GM21737 (cell line): ENCODE data around the gene DCST1.

ENCODE experiments used
- ATAC-seq: cut with Tn5 transposase; IDR thresholded peaks from one replicate; pipeline ENCODE4 v1.9.1; 2021; ENCODE audit warnings: mild to moderate bottlenecking, moderate library complexity; ENCODE audit not compliant: unreplicated experiment

The DCST1 gene

DNA sequence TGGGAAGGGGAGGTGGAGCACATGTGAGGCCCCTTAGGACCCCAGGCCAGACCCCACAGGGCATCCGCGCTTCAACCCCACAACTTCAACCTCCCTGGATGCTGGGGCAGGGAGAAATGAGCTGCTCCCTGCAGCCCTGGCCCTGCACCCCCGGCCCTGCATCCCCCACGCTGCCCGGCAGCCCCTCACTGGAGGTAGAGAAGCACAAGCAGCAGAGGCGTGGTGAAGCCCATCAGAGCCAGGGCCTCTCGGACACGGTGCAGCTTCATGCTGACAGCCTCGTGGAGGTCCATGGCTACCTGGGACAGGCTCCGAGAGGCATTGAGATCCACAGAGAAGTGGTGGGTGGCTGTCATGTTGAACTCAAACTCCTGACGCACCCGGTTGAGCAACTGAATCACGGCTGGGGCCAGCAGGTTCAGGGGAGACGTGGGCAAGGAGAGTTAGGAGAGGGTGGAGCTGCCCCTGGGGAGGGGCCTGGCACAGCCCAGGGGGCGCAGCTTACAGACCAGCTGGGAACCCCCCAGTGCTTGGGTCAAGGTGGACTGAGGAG lies 3.3 kb upstream of the DCST1 start:
- ATAC-seq, result no peak

DNA sequence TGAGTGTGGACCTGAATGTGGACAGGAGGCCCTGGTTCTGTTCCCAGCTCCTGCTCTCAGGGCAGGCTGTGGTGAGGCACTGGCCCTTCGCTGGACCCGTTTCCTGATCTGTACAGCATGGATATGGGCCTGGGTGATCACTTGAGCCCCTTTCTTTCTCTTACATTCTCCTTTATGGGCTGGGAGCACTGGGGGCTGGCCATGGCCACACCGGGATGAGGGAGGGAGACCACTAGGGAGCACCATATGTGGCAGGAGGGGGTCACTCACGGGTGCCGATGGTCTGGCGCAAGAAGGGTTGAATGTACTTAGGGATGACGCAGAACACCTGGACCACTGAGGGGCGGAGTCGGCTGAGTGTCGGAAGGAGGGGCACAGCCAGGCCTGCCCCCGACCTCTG lies 2.7 kb upstream of the DCST1 start:
- ATAC-seq, result no peak

DNA sequence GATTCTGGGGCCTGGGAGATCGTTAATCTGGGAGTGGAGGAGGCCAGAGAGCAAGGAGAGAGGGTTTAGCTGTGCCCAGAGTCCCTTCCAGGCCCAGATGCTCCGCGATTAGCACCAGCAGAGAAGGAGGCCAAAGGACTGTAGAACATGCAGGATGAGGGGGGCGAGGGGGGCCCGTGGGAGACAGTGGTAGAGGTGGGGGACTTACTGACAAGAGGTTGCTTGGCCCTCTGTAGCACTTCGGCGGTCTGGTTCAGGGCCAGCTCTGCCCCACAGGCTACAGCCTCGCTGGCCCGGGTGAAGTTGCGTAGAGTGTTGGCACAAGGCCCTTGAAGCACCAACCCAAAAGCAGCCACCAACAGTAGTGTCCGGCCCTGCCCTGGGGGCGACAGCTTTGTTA lies 738 bp upstream of the DCST1 start:
- no peak for ATAC-seq

DNA sequence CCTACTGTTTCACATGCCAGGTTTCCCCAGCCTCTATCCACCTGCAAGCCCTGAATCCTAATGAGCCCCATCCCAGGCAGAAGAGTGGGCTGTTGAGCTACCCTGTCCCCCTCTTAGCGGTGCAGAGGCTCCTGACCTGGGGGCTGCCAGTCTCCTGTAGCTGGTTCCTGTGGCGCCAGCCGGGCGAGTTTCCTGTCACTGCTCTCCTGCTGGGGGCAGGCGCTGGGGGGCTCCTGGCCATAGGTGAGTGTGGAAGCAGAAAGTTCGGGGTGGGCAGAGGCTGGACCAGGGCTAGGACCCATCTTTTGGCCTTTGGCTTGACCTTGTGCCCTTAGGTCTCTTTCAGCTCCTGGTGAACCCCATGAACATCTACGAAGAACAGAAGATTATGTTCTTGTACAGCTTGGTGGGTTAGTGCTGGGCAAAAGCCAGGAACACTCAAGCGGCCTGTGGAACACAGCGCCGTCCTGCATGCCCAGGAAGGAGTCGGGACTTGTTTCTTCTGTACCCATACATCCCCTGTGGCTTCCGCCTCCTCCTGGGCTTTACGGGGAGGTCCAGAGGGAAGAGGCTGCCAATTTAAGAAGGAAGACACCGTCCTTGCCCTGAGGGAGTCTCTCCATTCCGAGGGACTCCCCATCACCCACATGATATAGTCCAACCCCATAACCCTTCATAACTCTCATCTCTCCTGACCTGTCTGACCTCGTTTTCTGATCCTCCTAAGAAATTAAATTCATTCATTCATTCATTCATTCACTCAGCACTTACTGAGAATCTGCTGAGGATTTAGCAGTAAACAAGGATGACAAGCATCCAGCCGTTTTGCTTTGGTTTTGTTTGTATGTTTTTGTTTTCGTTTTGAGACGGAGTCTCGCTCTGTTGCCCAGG lies 939 bp downstream of the DCST1 start:
- no peak for ATAC-seq

DNA sequence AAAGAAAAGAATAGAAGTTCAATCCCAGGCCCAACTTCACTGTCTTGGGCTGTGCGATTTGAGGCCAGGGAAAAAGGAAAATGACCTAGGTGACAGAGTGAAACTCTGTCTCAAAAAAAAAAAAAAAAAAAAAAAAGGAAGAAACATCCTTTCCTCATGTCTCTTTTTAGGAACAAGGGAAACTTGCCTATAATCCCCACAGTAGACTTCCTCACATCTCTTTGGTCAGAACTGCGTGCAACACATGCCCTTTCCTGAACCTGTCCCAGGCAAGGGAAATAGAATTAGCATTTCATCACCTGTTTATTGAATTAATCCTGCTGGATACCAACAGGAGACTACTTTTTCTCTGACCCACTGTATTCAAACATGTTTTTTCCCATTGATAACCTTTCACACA lies 2.3 kb downstream of the DCST1 start:
- ATAC-seq, result no peak

DNA sequence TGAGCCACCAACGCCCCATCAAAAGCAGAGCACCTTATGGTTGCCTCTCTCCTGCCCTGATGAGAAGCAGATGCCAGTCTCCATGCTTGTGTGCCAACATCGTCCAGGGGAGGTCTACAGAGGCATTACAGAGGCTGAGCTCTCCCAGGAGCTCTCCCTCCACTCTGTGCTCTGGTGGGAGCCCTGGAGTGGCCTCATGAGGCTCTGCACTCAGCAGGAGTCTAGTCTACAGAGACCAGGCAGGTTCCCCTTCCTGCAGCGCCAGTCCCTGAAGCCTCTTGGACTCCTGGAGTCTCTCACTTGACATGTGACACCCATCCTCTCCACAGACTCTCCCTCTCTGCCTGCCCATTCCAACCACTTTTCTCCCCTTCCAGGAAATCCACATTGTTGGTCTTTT lies 3.4 kb downstream of the DCST1 start:
- no peak for ATAC-seq

DNA sequence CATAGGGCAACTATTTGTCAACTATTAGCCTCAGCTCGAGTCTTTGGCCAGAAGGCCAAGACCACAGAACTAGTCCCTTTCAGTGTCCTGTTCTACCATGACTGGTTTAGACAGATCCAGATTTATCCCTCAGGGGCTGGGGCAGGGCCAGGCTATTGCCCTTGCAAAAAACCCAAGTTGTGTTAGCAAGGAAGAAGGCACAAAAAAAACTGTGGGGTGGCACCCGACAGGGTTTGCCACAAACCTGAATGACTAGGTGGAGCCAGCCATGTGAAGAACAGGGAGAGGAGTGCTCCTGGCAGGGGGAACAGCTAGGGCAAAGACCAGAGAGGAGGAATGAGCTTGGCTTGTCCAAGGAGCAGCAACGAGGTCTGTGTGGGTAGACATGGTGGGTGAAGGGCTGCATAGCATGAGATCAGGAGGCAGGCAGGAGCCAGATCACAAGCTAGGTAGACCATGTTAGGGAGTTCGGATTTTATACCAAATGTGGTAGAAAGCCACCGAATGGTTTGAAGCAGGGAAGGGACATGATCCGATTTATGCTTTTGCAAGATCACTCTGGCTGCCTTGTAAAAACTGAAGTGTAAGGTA lies 4.3 kb downstream of the DCST1 start:
- no peak for ATAC-seq

DNA sequence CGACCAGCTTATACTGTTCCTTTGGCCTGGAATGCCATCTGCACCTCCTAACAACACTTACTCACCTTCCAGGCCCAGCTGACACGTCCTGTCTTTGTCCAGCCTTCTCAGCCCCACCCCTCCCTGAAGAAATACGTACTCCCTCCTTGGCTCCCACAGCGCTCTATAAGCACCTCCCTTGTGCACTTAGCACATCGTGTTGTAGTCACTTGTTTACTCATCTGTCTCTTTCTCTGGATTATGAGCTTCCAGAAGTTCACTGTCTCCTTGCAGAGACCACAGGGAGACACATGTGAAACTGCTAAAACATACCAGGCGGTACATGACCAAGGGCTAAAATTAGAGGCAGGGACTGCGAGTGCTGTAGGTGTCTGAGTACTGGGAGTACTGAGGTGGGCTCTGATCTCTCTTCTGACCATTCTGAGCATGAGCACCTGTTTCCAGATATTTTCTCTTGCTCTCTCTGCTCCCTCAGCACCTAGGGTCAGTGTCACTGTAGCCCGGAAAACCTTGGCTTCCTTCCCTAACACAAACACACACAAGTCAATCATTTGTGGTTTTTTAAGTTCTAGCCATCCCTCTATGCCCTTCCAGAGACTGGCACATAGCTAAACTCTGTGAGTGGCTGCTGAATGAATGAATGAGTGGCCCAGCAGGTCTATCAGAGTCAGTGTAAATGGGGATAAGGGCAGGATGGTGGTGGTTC lies 5.1 kb downstream of the DCST1 start:
- ATAC-seq, result no peak

DNA sequence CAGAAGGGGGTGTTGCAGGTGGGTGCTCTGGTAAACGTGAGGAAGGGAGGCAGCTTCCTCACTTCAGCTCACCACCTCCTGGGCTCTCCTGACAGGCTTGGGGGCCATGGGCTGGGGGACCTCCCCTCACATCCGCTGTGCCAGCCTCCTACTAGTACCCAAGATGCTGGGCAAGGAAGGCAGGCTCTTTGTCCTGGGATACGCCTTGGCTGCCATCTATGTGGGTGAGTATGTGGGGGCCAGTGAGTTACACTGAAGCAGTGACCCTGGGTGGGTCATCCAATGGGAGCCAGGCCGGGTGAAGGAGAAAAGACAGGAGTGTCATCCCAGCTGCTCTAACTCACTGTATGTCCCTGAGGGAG lies 5.7 kb downstream of the DCST1 start:
- ATAC-seq, result no peak

DNA sequence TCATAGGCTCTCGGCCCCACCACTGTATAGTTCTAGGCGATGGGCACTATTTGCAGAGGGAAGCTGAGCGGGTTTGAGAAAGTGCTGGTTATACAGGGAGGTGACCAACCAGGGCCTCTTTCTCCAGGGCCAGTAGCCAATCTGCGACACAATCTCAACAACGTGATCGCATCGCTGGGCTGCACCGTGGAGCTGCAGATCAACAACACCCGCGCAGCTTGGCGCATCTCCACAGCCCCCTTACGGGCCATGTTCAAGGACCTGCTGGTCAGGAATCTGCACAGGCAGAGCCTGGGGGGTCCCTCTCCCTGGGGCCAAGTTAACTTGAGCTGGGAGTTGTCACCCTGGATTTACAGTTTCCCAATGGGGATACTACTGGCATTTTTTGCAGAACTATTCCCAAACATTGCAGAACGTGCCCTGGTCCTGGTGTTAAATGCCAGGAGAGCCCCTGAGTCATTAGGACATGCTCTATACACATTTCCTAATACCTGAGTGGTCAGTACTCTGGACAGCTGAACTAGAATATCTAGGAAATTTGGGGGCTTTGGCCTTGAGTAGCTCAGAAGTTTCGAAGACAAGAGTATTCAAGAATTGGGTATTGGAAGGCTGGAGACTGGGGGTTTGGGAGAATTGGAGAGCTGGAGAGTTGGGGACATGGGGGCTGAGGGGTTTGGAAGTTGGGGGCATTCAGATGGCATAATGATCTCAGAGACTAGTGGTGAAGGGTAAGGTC lies 6.9 kb downstream of the DCST1 start:
- no peak for ATAC-seq

DNA sequence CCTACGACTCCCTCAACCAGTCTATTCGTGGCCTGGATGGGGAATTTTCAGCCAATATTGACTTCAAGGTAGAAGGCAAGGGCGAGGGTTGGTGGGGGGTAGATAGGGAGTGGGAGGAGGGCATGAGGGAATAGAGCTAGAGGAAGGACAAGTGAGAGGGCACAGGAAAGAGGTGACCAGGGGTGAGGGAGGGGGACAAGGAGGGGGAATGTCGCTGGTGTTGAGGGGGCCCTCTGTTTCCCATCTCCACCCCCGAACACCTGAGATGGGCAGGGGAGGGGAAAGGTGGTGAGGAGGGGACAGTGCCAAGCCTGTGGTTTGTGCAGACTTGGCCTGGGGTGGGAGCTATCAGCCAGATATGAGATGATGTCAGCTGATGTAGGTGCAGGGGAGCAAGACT lies 9.2 kb downstream of the DCST1 start:
- no peak for ATAC-seq

DNA sequence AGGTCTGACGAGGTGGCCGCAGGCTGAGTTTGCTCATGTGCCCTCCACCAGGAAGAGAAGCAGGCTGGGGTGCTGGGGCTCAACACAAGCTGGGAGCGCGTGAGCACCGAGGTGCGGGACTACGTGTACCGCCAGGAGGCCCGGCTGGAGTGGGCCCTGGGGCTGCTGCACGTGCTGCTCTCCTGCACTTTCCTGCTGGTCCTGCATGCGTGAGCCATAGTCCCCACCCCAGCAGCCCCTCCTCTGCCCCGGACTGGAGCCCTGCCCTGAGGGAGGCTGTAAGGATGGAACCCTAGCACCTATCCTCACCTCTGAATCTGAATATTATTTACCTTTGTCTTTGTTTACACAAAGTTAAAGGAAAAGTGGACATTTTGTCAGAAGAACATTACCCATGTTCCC lies 9.7 kb downstream of the DCST1 start:
- ATAC-seq, result no peak

DNA sequence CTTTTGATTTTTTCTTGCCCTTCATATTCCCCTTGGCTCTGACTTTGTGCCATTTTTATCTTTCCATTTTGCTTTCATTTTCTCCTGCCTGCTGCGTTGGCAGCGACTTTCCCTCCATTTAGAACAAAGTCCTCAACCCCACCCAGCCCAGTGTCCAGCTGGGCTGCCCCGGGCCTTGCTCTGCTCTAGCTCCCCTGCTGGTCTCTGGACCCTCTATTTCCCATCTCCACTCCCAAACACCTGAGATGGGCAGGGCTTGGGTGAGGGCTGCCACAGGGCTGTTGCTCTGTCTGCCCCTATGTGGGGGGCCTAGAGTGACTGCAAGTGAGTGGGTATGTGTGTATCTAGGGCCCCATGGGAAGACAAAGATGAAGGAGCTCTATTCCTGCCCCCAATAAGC lies 10.2 kb downstream of the DCST1 start:
- no peak for ATAC-seq

DNA sequence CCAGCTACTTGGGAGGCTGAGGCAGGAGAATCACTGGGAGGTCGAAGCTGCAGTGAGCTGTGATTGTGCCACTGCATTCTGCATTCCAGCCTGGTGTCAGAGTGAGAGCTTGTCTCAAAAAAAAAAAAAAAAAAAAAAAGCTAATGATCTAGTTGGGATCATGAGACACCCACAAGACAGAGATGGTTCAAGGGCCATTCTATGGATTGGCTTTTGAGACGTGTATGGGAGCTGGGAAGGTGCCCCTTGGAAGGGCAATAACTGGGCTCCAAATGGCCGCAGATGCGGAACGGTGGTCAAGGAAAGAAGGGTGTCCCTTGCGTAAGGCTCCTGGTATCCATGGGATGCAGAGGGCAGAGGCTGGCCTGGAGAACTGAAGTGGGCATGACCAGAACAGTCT lies 10.7 kb downstream of the DCST1 start:
- no peak for ATAC-seq

DNA sequence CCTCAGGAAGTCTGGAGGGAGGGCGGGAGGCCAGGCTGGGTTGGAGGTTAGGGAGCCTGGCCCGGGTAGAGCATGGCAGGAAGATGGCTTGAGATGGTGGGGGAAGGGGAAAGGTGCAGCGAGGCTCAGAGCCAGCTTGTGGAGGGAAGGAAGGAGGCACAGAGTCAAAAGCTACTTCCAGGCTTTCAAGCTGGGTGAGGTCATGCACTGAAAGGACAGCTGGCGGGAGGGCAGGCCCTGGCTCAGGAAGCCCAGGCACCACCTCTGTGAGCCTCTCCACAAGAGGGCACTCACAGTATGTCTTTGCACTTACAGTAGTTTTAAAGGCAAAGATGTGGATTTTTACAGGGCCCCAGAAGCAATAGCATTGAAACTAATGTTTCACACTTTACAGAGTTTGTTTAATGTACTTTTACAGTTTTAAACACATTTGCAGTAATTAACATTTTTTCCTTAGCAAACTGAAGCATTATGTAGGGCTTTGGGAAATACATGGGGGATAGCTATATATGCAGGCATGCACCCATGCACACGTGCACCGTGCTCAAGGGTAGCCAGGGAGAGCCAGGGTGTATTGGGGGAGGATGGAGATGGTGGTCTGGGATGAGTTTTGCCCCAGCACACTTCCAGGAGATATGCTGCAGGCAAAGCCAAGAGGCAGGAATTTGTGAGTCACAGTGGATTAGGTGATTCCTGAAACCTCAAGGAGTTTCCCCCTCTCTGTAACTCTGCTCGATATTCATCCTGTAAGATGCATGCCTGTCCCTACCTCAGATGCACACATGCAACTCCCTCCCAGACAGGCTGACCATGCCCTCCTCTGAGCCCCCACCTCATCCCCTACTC lies 11.4 kb downstream of the DCST1 start:
- ATAC-seq, result no peak

DNA sequence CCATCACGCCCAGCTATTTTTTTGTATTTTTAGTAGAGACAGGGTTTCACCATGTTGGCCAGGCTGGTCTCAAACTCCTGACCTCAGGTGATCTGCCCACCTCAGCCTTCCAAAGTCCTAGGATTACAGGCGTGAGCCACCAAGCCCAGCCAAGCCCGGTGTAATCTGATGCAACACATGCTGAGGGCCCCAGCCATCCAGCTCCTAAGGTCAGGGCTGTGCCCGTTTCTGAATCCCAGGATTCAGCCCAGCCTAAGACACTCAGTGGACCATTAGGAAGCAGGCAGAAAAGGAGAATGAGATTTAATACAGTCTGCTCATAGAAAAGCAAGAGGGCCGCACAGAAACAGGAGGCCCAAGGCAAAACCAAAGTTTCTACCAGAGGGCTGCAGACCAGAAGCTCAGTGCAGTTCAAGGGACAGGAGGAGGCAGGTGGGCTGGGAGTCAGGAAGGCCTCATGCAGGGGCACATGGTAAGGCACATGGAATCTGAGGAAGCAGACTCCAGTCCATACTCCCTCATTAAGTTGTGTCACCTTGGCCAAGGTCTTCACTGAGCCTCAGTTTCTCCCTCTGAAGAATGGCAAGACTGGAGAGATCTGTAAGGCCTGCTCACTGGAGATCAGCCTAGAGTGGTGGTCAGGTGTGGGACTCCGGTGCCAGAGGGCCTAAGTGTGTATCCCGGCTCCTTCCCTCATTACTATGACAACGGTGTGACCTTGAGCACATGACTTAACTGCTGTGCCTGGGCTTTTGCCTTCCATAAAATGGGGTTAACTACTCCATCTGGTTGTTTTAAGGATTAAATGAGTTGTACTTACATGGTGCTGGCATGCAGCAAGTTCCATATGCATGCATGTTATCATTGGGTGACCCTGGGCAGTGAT lies 15.1 kb downstream of the DCST1 start:
- ATAC-seq, result no peak

DNA sequence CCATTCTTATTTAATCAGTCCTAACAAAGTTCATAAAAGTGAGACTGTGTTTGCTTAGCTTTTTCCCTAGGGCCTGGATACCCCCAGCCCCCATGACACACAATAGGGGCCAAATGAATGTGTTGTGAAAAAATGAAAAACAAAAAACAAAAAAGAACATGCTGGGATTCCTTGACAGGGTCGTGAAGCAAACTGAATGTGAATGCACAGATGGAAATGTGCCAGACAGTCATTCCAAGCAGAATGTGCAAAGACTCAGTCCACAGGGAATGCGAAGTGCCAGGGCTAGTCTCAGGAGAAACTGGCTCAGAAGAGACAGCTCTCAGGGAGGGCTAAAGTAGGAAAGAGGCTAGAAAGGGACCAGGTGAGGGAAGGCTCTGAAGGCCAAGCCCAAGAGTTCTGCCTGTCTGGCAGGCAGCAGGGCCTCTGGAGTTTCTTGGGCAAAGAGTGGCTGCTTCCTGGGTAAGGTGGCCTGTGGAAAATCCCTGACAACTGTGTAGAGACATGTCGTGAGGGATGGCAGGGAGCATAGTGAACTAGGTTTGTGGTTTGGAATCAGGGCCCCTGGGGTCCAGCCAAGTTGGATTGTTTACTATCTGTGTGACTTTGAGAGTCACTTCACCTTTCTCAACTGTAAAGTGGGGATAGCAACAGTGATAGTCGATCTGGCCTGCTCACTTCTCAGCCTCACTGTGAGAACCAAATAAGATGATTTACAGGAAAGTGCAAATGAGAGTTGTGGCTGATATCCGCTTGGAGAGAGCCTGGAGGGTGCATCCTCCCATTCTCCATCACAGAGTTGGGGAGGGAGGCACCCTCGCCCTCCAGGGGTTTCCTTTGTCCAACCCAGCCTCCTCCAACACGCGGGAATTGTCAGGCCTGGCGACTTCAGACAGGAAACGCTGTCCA lies 16.3 kb downstream of the DCST1 start:
- ATAC-seq, result no peak
